ENCODE measurements around the gene ADGRE3. TPM values are rescaled to one million over a fixed set of nuclear protein-coding genes. Genes with fewer than 3 reads are reported as not detected.
"Not testable (repeated sequence)": the region's sequence is repeated elsewhere in the genome, so short reads cannot be mapped to it uniquely, and the experiment has no call there.

ADGRE3 gene
- polyA plus RNA-seq, 2 of the 4 experiments (the other 2 are of a cell fraction) = not detected

GRCh38 chr19:14595558-14595957 is 79.1 kb downstream of the ADGRE3 start:
- H3K27ac ChIP-seq = no peak overlapping the region
- H3K4me1 ChIP-seq = no peaks in the 10 kb centered on the region
- H3K4me2 ChIP-seq = no peak overlapping the region
- FAIRE-seq (no peak), ATAC-seq (no peak), DNase-seq (ENCODE audit: low read depth in 1 of 2, low spot score in 1 of 2) (no peak)
- ChIA-PET CTCF (no interaction called here), POLR2A (no interaction called here)
- 2% methylated on average over 3 of the region's 3 CpGs for WGBS (ENCODE audit: missing lambda C conversion rate)
- H3K9me3 ChIP-seq = no peaks in the 10 kb centered on the region
- TF ChIP-seq KDM5A (IDR thresholded peaks at IDR 0.05) (no peak), CBX8 (IDR thresholded peaks at IDR 0.05) (no peak), ELK1 (IDR thresholded peaks at IDR 0.05; ENCODE audit: low read depth, low read length) (no peak)
- no peak overlapping the region for H3K4me3 ChIP-seq

GRCh38 chr19:14589433-14589832 is 85.2 kb downstream of the ADGRE3 start:
- 33% methylated on average over 1 of the region's 4 CpGs for WGBS (ENCODE audit: missing lambda C conversion rate)
- DNase-seq (ENCODE audit: low read depth in 1 of 2, low spot score in 1 of 2); FAIRE-seq; H3K4me3 ChIP-seq; H3K4me2 ChIP-seq; H3K4me1 ChIP-seq; POLR2A ChIA-PET; ATAC-seq; H3K27ac ChIP-seq; CTCF ChIA-PET; H3K9me3 ChIP-seq: not testable (repeated sequence)

- CTCF ChIA-PET; FAIRE-seq; H3K4me2 ChIP-seq; H3K4me1 ChIP-seq; H3K9me3 ChIP-seq; H3K27ac ChIP-seq; H3K4me3 ChIP-seq; DNase-seq (ENCODE audit: low read depth in 1 of 2, low spot score in 1 of 2); TF ChIP-seq FOSL2 (IDR thresholded peaks at IDR 0.05): not testable (repeated sequence)
- TF ChIP-seq FOSL2 (CRISPR knock-in tag; IDR thresholded peaks at IDR 0.05) = peak; percentile 20; the same call in 1 of the 2 replicates
- ATAC-seq = peak; percentile 53 to 68; a peak in 2 of 6 replicates
- WGBS (ENCODE audit: missing lambda C conversion rate) = 5% methylated on average over 3 of the region's 3 CpGs
- POLR2A ChIA-PET = interaction anchor here (0.5 kb wide), 1 partner anchor 91 kb away, joined by 4 read pairs; no protein-coding TSS in a partner anchor
Observed at GRCh38 chr19:14585187-14585586, 89.5 kb downstream of the ADGRE3 start.

GRCh38 chr19:14584372-14584771 is 90.3 kb downstream of the ADGRE3 start:
- H3K4me1 ChIP-seq; ATAC-seq; H3K27ac ChIP-seq; FAIRE-seq; CTCF ChIA-PET; H3K9me3 ChIP-seq; H3K4me2 ChIP-seq; DNase-seq (ENCODE audit: low read depth in 1 of 2, low spot score in 1 of 2); H3K4me3 ChIP-seq; POLR2A ChIA-PET: not testable (repeated sequence)
- WGBS (ENCODE audit: missing lambda C conversion rate) = 68% methylated on average over 5 of the region's 5 CpGs

GRCh38 chr19:14582894-14583340 is 91.7 kb downstream of the ADGRE3 start, which contains the start of gene CLEC17A:
Gene CLEC17A (plus strand): TSS chr19:14583084. CDS start chr19:14583161, 77 bp downstream.
- POLR2A ChIA-PET = no interaction called here
- Histone ChIP-seq H3K9me3 (no peaks in the 10 kb centered on the region), H3K4me2 (no peak within 1 kb of the TSS), H3K4me1 (no peaks in the 10 kb centered on the region), H3K4me3 (no peak within 1 kb of the TSS), H3K27ac (no peak within 1 kb of the TSS)
- CTCF ChIA-PET = interaction anchor here (1.1 kb wide), 1 partner anchor 8 kb away, joined by 4 read pairs; no protein-coding TSS in a partner anchor
- no peak for FAIRE-seq
- no peak for DNase-seq (ENCODE audit: low read depth in 1 of 2, low spot score in 1 of 2)
- 37% methylated on average over 4 of the region's 6 CpGs for WGBS (ENCODE audit: missing lambda C conversion rate)
- ATAC-seq = no peak
- TF ChIP-seq CHD2 (IDR thresholded peaks at IDR 0.05; ENCODE audit: low read length, partially characterized antibody) (no peak), HEYL (CRISPR knock-in tag; IDR thresholded peaks at IDR 0.05) (no peak), ATOH8 (CRISPR knock-in tag; IDR thresholded peaks at IDR 0.05; ENCODE audit: low read depth) (no peak), KDM5A (IDR thresholded peaks at IDR 0.05) (no peak), NFE2L2 (conservative IDR thresholded peaks at IDR 0.05; ENCODE audit: low read length) (no peak), BHLHE40 (IDR thresholded peaks at IDR 0.05; ENCODE audit: low read depth, low read length) (no peak), ZNF302 (CRISPR knock-in tag; IDR thresholded peaks at IDR 0.05) (no peak), HDAC2 (IDR thresholded peaks at IDR 0.05) (no peak), RAD21 (conservative IDR thresholded peaks at IDR 0.05 in 1 of 2, IDR thresholded peaks at IDR 0.05 in 1 of 2) (no peak), CTCF (IDR thresholded peaks at IDR 0.05) (no peak), HOXB13 (CRISPR knock-in tag; IDR thresholded peaks at IDR 0.05; ENCODE audit: low read depth) (no peak), PHF8 (IDR thresholded peaks at IDR 0.05; ENCODE audit: borderline replicate concordance, low read depth) (no peak)
